WI38 (cell line): Measurements from ENCODE around the gene HSFX1.
"Not testable (repeated sequence)": the region's sequence is repeated elsewhere in the genome, so short reads cannot be mapped to it uniquely, and the experiment has no call there.

ENCODE experiments used
- H3K4me3 ChIP-seq: 2 replicates; pipeline ENCODE4 v1.5.1; 2011; ENCODE audit warnings: low read depth, mild to moderate bottlenecking, control low read depth, low read length
- TF ChIP-seq, protein P1 (sequence below): IDR thresholded peaks from 2 replicates; pipeline ENCODE4 v1.5.1; 2012; ENCODE audit warnings: low read depth, mild to moderate bottlenecking, control low read depth, low read length

HSFX1 gene

DNA sequence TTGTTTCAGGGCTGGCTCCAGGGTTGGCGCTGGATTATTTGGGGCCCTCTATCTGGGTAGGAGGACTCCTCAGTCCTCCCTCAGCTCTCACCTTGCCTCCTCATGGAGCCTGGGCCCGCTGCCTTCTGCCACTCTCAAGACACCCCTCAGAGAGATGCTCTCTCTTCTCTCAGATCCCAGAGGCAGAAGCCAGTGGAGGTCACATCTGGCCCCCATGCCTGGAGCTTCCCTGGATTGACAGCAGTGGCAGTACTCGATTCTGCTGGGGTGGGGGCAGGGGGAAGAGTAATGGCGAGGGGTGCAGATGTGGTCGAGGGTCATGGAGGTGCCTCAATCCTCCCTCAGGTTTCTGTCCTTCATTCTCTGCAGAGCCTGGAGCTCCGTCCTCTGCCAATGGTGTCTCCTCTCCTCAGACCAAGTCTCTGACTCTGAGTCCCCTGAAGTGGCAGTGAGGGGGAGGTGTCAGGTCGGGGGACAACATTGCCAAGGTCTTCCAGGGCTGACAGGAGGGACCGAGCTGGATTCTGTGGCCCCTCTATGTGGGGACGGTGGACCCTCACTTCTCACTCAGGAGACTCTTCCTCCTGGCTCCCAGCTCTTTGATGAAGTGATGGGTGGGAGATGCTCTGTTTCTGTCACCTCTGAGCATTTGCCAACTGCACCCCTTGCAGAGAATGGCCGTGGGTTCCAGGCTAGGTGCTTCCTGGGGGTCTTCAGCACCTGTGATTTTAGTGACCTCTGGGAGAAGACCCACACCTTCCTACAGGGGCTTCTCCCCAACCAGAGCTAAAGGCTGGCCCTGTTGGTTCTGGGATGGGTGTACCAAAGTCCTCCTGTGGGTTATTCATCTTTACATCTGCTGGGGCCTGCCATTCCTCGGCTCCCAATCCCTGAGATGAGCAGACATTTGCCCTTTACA is 10.9 kb upstream of the HSFX1 start:
- no peak overlapping the region for H3K4me3 ChIP-seq
- TF ChIP-seq, protein P1, sequence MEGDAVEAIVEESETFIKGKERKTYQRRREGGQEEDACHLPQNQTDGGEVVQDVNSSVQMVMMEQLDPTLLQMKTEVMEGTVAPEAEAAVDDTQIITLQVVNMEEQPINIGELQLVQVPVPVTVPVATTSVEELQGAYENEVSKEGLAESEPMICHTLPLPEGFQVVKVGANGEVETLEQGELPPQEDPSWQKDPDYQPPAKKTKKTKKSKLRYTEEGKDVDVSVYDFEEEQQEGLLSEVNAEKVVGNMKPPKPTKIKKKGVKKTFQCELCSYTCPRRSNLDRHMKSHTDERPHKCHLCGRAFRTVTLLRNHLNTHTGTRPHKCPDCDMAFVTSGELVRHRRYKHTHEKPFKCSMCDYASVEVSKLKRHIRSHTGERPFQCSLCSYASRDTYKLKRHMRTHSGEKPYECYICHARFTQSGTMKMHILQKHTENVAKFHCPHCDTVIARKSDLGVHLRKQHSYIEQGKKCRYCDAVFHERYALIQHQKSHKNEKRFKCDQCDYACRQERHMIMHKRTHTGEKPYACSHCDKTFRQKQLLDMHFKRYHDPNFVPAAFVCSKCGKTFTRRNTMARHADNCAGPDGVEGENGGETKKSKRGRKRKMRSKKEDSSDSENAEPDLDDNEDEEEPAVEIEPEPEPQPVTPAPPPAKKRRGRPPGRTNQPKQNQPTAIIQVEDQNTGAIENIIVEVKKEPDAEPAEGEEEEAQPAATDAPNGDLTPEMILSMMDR = no peak

DNA sequence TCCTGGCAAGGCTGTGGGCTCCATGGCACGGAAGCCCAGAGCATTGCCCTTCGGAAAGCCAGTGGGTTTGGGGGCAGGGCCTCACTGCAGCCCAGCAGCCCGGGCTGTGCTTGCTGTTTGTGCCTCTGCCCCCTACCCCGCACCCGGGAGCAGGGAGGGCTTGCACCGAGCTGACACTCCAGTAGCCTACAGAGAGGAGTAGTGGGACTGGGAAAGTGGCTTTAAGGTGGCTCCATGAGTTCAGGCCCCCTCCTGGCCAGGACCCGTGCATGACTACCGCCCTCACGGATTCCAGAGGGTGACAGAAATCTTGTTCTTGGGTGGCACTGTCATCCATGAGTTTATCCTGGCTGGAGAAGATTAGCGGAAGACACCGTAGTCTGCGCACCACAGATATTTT is 3.5 kb upstream of the HSFX1 start:
- not testable (repeated sequence) for H3K4me3 ChIP-seq

DNA sequence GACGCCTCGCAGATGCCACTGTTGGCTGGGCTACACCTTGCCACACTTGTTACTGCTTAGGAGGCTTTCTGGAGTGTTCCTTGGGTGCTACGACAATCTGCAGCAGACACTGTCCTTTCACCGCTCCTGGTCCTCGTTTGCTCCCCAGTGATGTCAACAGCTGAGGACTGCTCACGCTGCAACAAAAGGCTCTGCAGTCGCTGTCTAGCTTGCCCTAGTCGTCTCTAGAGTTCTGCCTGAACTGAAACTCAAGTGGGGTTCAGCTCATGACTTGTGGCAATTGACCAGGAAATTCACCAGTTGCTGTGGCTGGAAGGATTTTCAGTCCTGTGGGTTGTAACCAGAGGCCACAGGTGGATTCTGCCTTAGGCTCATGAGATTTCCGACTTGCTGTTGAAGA is 842 bp upstream of the HSFX1 start:
- H3K4me3 ChIP-seq = not testable (repeated sequence)

- H3K4me3 ChIP-seq = not testable (repeated sequence)
Observed at GRCh38 chrX:149777999-149778398, 4.1 kb downstream of the HSFX1 start.

- not testable (repeated sequence) for H3K4me3 ChIP-seq
Observed at GRCh38 chrX:149781727-149782126, 7.9 kb downstream of the HSFX1 start, which contains the start of gene MAGEA9. Gene MAGEA9, plus strand, starts transcription at chrX:149781930. Its CDS starts 4,281 bp downstream, at chrX:149786211.

DNA sequence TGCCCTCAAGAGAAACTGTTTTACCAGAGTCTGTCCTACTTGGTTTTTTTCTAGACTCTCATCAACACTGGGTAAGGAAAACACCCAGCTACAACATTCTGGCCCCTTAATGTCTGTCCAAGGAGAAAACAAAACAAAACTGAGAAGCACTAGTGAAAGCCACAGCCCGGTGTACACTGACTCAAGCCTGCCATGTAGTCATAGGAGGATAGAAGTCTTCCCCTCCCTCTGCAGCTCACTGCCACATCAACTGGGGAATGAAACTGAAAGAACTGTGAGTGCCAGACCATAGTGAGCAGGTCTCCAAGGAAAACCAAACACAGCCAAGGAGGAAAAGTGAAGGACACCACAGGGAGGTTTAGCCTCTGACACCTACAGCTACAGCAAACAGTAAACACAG is 21.7 kb downstream of the HSFX1 start:
- not testable (repeated sequence) for H3K4me3 ChIP-seq

DNA sequence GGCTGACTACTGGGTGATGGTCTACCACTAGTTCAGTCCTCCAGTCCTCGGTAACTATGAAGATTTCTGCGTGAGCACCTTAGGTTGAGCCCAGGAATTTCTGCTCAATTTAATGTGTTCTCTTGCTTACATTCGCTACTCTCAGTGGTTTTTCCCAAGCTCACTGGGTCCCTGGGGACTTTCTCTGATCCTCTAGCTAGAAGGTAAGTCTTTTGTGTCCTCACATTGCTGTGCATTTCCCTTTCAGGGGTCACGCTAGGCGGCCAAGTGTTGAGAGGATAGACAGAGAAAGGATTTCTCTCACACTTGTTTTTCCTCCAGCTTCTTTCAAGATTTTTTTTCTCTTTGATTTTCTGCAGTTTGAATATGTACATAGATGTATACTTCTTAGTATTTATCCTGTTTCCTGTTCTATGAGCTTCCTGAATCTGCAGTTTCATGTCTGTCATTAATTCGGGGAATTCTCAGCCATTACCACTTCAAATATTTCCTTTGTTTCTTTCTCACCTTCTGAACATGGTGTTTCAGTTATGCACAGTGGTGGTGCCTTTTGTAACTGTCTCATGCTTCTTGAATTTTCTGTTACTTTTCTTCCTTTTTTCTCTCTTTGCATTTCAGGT is 25.3 kb downstream of the HSFX1 start:
- TF ChIP-seq, protein P1 = no peak
- H3K4me3 ChIP-seq = no peak overlapping the region

GRCh38 chrX:149799938-149800337 is 26.1 kb downstream of the HSFX1 start:
- H3K4me3 ChIP-seq = no peak overlapping the region
- TF ChIP-seq, protein P1 = no peak

DNA sequence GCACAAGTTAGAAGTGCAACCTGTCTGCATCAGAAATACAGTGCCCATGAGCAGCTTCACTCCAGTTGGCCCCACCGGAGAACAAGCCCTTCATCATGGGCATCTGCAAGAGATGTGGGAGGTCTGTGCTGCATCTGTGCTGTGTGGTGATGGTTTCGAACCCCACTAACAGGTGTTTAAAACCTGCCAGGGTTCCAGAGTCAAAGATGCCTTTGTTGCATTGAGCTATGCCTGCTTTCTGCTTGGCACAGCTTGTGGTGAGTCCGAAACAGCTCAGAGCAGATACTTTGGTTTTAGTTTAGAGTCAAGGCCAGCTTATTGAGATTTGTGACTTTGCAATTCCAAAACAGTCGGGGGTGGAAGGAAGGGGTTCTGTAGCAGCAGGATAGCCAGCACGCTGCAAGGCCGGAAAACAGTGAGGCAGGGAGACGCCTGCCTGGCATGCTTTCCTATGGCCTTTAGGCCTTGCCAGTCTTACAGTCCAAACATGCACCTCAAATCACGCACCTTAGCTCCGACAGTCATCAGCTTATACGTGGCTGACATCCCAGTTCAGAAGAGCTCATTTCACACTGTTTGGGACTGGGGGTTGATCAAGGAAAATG is 29.7 kb downstream of the HSFX1 start:
- TF ChIP-seq, protein P1 = no peak
- H3K4me3 ChIP-seq = no peak overlapping the region

- no peak overlapping the region for H3K4me3 ChIP-seq
- TF ChIP-seq, protein P1 = no peak
Observed at GRCh38 chrX:149804102-149804501, 30.2 kb downstream of the HSFX1 start.
